Body of pancreas (tissue), 4 donors: ENCODE measurements around the gene AGRN. TPM values are rescaled to one million over a fixed set of nuclear protein-coding genes. Genes with fewer than 3 reads are reported as not detected.

Source experiments
- ATAC-seq: fragments of 150-250 bp; one replicate; pipeline ENCODE4 v1.9.1; 2016
- DNase-seq, 4 donors: peaks; one replicate each; pipeline ENCODE4 v3.0.0-alpha.2; 2019
- H3K27ac ChIP-seq, 4 donors: fragments of 200-600 bp; sonication (generic); 1 replicate in 3 of 4; 2 replicates in 1 of 4; pipeline versions ENCODE4 v1.5.1 to v1.6.1; 2016 to 2019; ENCODE audit warnings: mild to moderate bottlenecking in 1 of 4, mixed read lengths in 1 of 4, moderate library complexity in 1 of 4
- H3K27me3 ChIP-seq, 2 donors: fragments of 200-600 bp; sonication (generic); one replicate each; pipeline ENCODE4 v1.6.0; 2016; ENCODE audit warnings: mild to moderate bottlenecking in 1 of 2
- H3K36me3 ChIP-seq, 2 donors: fragments of 200-600 bp; sonication (generic); replicated peaks in 1 of 2; 2 replicates each; pipeline ENCODE4 v1.5.1; 2016; ENCODE audit warnings: low read depth in 2 of 2; ENCODE audit not compliant: insufficient read depth in 1 of 2
- H3K4me1 ChIP-seq: fragments of 200-600 bp; sonication (generic); one replicate; pipeline ENCODE4 v1.6.0; 2016
- H3K4me3 ChIP-seq, 2 donors: fragments of 200-600 bp; sonication (generic); 1 replicate in 1 of 2; 2 replicates in 1 of 2; pipeline ENCODE4 v1.5.1; 2016 to 2019
- H3K9me3 ChIP-seq, 3 donors: fragments of 200-600 bp; sonication (generic); 1 replicate in 2 of 3; 2 replicates in 1 of 3; pipeline ENCODE4 v1.5.1; 2016
- POLR2A ChIP-seq, 3 donors: fragments of 450-650 bp; IDR thresholded peaks; one replicate each; pipeline ENCODE4 v1.6.1; 2016; ENCODE audit warnings: antibody characterized with exemption in 3 of 3, mild to moderate bottlenecking in 2 of 3
- WGBS, 2 donors: methylation state at CpG; one replicate each; pipeline ENCODE4 v1.1.5; 2017; 5-methylcytosine and 5-hydroxymethylcytosine counted together
- intact Hi-C: fragments of 100-400 bp; cut with DNase I; formaldehyde crosslinking; loops from one replicate; pipeline ENCODE4 v1.15.1; 2023
- total RNA-seq, 2 donors: library from RNA; depleted of rRNA; stranded (reverse); fragments of >200 nt; gene quantifications; one replicate each; pipeline ENCODE4 v1.1.0, GENCODE V29; 2016
- TF ChIP-seq, protein P1 (sequence below), 7 experiments: fragments of 450-650 bp in 4 of 7; fragments of 200-600 bp in 3 of 7; sonication (generic) in 3 of 7; IDR thresholded peaks; one replicate each; pipeline ENCODE4 v1.5.1; 2016 to 2019; ENCODE audit warnings: antibody characterized with exemption in 7 of 7

Gene AGRN
- total RNA-seq, 2 donors from 2014 or later, result 85.1 to 241 TPM

DNA sequence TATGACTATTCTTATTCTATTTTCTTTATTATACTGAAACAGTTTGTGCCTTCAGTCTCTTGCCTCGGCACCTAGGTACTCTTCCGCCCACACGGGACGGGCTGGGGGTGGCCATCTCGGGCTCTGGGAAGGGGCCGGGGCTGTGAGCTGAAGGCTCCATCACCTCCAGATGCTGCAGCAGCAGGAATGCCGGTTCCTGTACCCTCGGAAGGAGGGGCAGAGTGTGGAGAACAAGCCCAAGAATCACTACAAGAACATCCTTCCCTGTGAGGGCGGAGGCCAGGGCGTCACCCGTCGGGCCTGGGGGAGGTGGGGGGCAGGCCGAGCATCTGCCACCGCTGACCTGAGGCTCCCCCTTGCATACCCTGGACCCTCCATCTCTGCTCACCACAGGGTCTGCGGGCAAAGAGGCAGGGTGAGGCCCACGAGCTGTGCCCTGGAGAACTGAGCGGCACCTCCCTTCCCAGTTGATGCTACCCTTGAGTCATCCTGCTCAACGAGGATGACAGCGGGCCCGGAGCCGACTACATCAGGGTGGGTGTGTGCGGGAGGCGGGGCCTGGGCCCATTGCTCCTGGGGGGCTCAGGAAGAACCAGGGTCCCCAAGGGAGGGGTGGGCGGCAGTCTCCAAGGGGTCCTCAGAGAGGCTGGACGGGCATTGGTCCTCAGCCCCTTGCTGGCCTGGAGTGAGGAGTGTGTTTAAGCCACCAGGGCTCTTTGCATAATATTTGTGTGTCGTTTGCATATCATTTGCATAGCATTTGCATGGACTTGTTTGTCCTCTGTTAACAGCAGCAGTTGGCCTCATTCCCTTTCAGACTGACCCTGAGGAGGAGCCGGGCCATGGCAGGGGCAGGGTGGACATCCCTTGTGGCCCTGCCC, 46.7 kb downstream of the AGRN start:
- Histone ChIP-seq H3K27me3 (peaks cover 0 to under 1% of the 10 kb centered on the region in 2 donors), H3K36me3 (no peaks in the 10 kb centered on the region), H3K27ac (no peak overlapping the region), H3K9me3 (no peaks in the 10 kb centered on the region), H3K4me1 (peaks cover 27% of the 10 kb centered on the region), H3K4me3 (no peak overlapping the region)
- TF ChIP-seq, protein P1, sequence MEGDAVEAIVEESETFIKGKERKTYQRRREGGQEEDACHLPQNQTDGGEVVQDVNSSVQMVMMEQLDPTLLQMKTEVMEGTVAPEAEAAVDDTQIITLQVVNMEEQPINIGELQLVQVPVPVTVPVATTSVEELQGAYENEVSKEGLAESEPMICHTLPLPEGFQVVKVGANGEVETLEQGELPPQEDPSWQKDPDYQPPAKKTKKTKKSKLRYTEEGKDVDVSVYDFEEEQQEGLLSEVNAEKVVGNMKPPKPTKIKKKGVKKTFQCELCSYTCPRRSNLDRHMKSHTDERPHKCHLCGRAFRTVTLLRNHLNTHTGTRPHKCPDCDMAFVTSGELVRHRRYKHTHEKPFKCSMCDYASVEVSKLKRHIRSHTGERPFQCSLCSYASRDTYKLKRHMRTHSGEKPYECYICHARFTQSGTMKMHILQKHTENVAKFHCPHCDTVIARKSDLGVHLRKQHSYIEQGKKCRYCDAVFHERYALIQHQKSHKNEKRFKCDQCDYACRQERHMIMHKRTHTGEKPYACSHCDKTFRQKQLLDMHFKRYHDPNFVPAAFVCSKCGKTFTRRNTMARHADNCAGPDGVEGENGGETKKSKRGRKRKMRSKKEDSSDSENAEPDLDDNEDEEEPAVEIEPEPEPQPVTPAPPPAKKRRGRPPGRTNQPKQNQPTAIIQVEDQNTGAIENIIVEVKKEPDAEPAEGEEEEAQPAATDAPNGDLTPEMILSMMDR (IDR thresholded peaks at IDR 0.05), result no peak
- 58 to 61% methylated on average over 10 to 27 of the region's 27 CpGs for WGBS, 2 donors
- ATAC-seq (no peak), DNase-seq (no peak)
- intact Hi-C loops, result no loop called here

DNA sequence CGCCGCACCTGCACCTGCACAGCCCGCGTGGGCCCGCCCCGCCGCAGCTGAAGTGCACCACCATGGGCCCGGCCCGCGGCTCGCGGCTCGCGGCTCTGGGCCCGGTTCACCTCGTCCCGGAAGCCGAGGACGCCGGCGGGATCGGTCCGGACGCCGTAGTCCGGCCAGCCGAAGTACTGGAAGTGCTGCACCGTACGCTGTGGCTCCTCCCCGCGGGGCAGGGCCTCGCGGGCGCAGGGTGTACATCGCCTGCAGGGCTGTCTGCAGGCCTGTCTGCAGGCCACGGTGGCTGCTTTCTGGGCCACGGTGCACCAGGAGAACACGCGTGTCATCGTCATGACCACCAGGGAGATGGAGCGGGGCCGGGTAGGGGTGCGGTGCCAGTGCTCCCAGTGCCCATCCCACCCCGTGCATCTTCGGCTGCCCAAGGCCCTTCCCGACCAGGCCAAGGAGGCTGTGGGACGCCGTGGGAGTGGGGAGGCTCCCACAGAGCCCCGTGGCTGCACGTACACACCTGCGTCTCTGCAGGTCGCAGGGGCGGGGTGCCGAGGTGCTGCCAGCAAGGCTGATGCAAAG, 47.5 kb downstream of the AGRN start:
- 92% methylated on average over 48 of the region's 54 CpGs; no CpG with 5 or more reads in 1 of the 2 donors for WGBS, 2 donors
- TF ChIP-seq, protein P1 (IDR thresholded peaks at IDR 0.05), result no peak
- Histone ChIP-seq H3K27me3 (no peaks in the 10 kb centered on the region), H3K4me3 (no peak overlapping the region), H3K27ac (peak overlapping the region in 1 of 4 donors; percentile 68), H3K9me3 (no peaks in the 10 kb centered on the region), H3K4me1 (peaks cover 27% of the 10 kb centered on the region), H3K36me3 (no peaks in the 10 kb centered on the region)
- no peak for DNase-seq
- ATAC-seq, result no peak
- intact Hi-C loops, result no loop called here

GRCh38 chr1:1067860-1068516, 48.1 kb downstream of the AGRN start:
- intact Hi-C loops, result no loop called here
- Histone ChIP-seq H3K9me3 (no peaks in the 10 kb centered on the region), H3K4me3 (peak overlapping the region in 1 of 2 donors; percentile 24), H3K27me3 (no peaks in the 10 kb centered on the region), H3K4me1 (peaks cover 27% of the 10 kb centered on the region), H3K27ac (peak overlapping the region in 3 of 4 donors; percentile 68 to 80 (median 69)), H3K36me3 (no peaks in the 10 kb centered on the region)
- ATAC-seq, result peak; percentile 15
- WGBS, 2 donors, result 35 to 57% methylated on average over 15 to 31 of the region's 32 CpGs
- DNase-seq, result peak; percentile 30 to 59 (median 38)
- TF ChIP-seq, protein P1 (IDR thresholded peaks at IDR 0.05), result no peak
- TF ChIP-seq POLR2A (IDR thresholded peaks at IDR 0.05), result no peak

GRCh38 chr1:1068517-1069055, 48.7 kb downstream of the AGRN start:
- peak overlapping the region; percentile 68 to 80 (median 68) for H3K27ac ChIP-seq
- H3K4me3 ChIP-seq, result peak overlapping the region; percentile 22 to 24
- 2 to 13% methylated on average over 12 to 27 of the region's 55 CpGs for WGBS, 2 donors
- peaks cover 30% of the 10 kb centered on the region for H3K4me1 ChIP-seq
- intact Hi-C loops, result no loop called here
- H3K9me3 ChIP-seq, result no peaks in the 10 kb centered on the region
- ATAC-seq (peak; percentile 66), DNase-seq (peak; percentile 69 to 89 (median 81))
- TF ChIP-seq, protein P1 (IDR thresholded peaks at IDR 0.05), result no peak
- no peak for TF ChIP-seq POLR2A (IDR thresholded peaks at IDR 0.05)
- H3K36me3 ChIP-seq, result no peaks in the 10 kb centered on the region
- H3K27me3 ChIP-seq, result no peaks in the 10 kb centered on the region
